GM10266 (cell line): ENCODE measurements around the gene SPATS2L.
A peak's percentile ranks its signal among the peaks of the same experiment; 100 is the strongest.

Experiments
- DNase-seq: peaks from one replicate; pipeline ENCODE4 v3.0.0; 2012; ENCODE audit errors: extremely low spot score
- CTCF ChIP-seq: IDR thresholded peaks from 2 replicates; pipeline ENCODE4 v1.5.1; 2012; ENCODE audit warnings: mild to moderate bottlenecking, low read depth; ENCODE audit not compliant: control insufficient read depth, insufficient read depth; ENCODE audit errors: missing control alignments

The SPATS2L gene

GRCh38 chr2:200383380-200384110, 77.1 kb downstream of the SPATS2L start:
- peak; percentile 40 for DNase-seq
- TF ChIP-seq CTCF, result no peak

GRCh38 chr2:200385063-200385635, 78.7 kb downstream of the SPATS2L start:
- DNase-seq, result no peak
- TF ChIP-seq CTCF, result no peak

- TF ChIP-seq CTCF, result no peak
- DNase-seq, result no peak
Observed at GRCh38 chr2:200393191-200393590, 86.7 kb downstream of the SPATS2L start.

- TF ChIP-seq CTCF, result no peak
Observed at GRCh38 chr2:200394045-200394444, 87.6 kb downstream of the SPATS2L start.

GRCh38 chr2:200396781-200397242, 90.3 kb downstream of the SPATS2L start:
- no peak for DNase-seq
- TF ChIP-seq CTCF, result no peak

More at GRCh38 chr2:200394045-200394444, 87.6 kb downstream of the SPATS2L start:
- DNase-seq, result no peak

GRCh38 chr2:200397785-200398184, 91.3 kb downstream of the SPATS2L start:
- no peak for DNase-seq
- TF ChIP-seq CTCF, result no peak

- no peak for DNase-seq
- TF ChIP-seq CTCF, result no peak
Observed at GRCh38 chr2:200399046-200399445, 92.6 kb downstream of the SPATS2L start.
